Embryonic facial prominence (tissue), 1 donor: ENCODE measurements around the gene HLA-DPA1.

Experiments
- DNase-seq: peaks from one replicate; pipeline ENCODE4 v3.0.0-alpha.2; 2016; ENCODE audit errors: extremely low spot score

The HLA-DPA1 gene

DNA sequence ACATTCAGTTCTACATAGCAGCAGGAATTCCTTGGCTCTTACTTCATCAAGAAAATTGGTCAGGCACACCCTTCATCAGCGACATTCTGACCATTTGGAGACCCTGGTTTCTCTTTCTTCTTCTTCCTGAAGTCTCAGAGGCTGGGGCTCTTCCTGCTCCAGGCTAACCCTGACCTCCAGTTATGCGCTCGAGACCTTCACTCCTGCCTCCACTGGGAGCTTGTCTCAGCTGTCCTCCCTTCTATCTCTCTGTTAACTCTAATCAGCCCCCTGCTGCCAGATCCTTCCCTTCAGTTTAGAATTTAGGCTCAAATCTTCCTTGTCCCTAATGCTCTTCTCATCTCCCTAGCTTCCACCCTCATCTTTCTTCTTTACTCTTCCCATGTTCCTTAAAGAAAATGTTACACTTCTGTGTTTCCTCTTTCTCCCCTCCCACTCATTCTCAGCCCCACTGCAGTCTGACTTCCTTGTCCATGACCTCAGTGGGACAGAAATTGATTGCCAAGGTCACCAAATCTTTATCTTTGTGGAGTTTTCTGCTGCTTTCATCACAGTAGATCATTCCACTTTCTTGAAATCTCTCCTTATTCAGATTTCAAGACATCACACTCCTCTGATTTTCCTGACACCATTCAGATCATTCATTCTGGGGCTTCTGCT is 55.6 kb downstream of the HLA-DPA1 start:
- DNase-seq: no peak

DNA sequence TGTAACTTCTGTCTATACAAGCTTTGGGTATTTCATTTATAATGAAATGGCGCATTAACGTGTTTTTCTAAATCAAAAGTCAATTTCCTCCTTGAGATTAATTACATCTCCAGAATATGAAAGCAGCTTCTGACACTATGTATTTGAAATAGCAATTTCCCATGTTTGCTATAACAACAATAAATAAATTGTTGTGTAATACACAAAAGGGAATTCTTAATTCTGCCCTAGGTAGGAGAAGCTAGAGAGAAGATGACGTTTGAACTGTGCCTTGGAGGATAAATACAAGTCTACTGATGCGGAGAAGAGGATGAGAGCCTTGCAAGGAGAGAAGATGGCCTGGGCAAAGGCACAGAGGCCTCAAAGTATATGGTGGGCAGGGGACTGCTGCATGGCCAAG is 56.4 kb downstream of the HLA-DPA1 start:
- DNase-seq: no peak

DNA sequence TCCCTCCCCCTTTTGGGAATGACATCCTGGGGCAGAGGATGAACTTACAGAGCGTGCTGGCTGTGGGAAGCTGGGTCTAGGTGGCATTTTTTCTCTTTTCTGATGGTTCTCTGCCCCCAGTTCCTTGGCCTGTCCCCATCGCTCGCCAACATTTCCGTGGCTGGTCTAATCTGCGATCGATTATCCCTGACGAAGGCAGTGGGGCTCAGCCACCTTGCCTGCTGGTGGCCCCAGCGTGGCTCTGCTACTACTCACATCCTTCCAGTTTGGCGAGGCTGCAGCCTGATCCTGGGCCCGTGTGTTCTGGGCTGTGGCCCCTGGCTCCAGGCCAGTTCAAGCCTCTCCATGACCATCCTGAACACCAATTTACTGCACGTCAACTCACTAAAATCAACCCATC is 57.7 kb downstream of the HLA-DPA1 start:
- DNase-seq: no peak

DNA sequence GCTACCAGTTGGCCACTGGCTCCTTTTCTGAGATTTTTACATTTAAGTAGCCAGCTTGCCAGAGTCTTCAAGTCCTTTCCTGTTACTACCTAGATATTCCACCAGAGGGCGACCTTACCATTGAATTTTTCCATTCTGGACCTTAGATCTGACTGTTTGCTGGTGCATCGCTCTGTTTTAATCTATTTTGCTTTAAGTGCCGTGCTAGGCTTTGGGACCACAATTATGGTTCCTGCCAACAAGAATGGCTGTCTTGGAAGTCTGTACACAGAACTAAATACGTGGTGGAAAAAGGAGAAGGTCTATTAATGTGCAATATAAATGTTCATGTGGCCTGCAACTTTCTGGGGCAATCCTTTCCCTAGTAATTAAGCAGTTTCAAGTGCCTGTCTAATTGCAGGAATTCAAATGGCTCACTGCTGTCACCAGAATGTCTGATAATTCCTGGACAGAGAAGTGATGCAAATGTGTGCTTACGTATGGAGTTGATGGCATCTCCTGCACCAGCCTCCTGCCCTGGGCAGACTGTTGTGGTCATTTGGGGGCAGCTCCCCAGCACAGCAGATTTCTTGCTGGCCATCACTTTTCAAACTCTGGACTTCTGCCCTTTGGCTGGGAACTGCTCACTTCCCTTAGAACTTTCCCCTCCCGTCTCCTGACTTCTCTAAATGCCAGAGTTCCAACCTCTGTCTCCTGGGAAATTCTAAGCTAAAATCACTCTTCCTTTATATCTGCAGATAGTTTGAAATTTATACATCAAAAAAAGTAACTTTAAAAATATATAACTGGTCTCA is 58.4 kb downstream of the HLA-DPA1 start:
- DNase-seq: peak; percentile 81
